Astrocyte (in vitro differentiated cells and primary cell): ENCODE results near the gene TNIK. TPM values are rescaled to one million over a fixed set of nuclear protein-coding genes. Genes with fewer than 3 reads are reported as not detected.

ENCODE experiments used
- DNase-seq: peaks from one replicate; pipeline ENCODE4 v3.0.0-alpha.2; 2010; ENCODE audit warnings: low read depth
- FAIRE-seq: peaks from 2 replicates; lab custom pipeline; 2011; peaks lifted over from hg19 to GRCh38; lab: Jason Lieb, UNC
- H2AFZ ChIP-seq: 2 replicates; pipeline ENCODE4 v1.6.0; 2012; ENCODE audit warnings: low read depth, low read length, inconsistent platforms
- H3K27ac ChIP-seq: 2 replicates; pipeline ENCODE4 v1.5.1; 2011; ENCODE audit warnings: low read depth, low read length, inconsistent platforms
- H3K27me3 ChIP-seq: 2 replicates; pipeline ENCODE4 v1.6.0; 2011; ENCODE audit warnings: low read length, inconsistent platforms; ENCODE audit not compliant: insufficient read depth
- H3K36me3 ChIP-seq: 2 replicates; pipeline ENCODE4 v1.5.1; 2011; ENCODE audit warnings: low read length, inconsistent platforms; ENCODE audit not compliant: insufficient read depth
- H3K4me1 ChIP-seq: 2 replicates; pipeline ENCODE4 v1.5.1; 2011; ENCODE audit warnings: low read length, inconsistent platforms; ENCODE audit not compliant: insufficient read depth
- H3K4me2 ChIP-seq: 2 replicates; pipeline ENCODE4 v1.6.0; 2012; ENCODE audit warnings: low read length, inconsistent platforms
- H3K4me3 ChIP-seq: 2 replicates; pipeline ENCODE4 v1.5.1; 2011; ENCODE audit warnings: low read depth, mild to moderate bottlenecking, low read length, inconsistent platforms; ENCODE audit not compliant: insufficient read depth
- H3K79me2 ChIP-seq: 2 replicates; pipeline ENCODE4 v1.6.0; 2012; ENCODE audit warnings: mild to moderate bottlenecking, low read length, inconsistent platforms; ENCODE audit not compliant: insufficient read depth
- H3K9ac ChIP-seq: 2 replicates; pipeline ENCODE4 v1.6.0; 2012; ENCODE audit warnings: mild to moderate bottlenecking, low read length, inconsistent platforms
- H3K9me3 ChIP-seq: 2 replicates; pipeline ENCODE4 v1.5.1; 2012; ENCODE audit warnings: low read depth, mild to moderate bottlenecking, low read length, inconsistent platforms; ENCODE audit not compliant: insufficient read depth
- H4K20me1 ChIP-seq: 2 replicates; pipeline ENCODE4 v1.6.0; 2012; ENCODE audit warnings: low read length, inconsistent platforms; ENCODE audit not compliant: insufficient read depth
- H3K27ac Mint-ChIP-seq: one replicate; pipeline ENCODE4 v1.8.0; 2021; ENCODE audit warnings: mild to moderate bottlenecking, mixed read lengths; ENCODE audit not compliant: unreplicated experiment
- H3K27me3 Mint-ChIP-seq: one replicate; pipeline ENCODE4 v1.8.0; 2021; ENCODE audit warnings: low read depth, mixed read lengths; ENCODE audit not compliant: unreplicated experiment
- H3K36me3 Mint-ChIP-seq: one replicate; pipeline ENCODE4 v1.8.0; 2021; ENCODE audit warnings: low read depth, mixed read lengths; ENCODE audit not compliant: unreplicated experiment
- H3K4me1 Mint-ChIP-seq: one replicate; pipeline ENCODE4 v1.8.0; 2021; ENCODE audit warnings: low read depth, mixed read lengths; ENCODE audit not compliant: unreplicated experiment
- H3K4me3 Mint-ChIP-seq: one replicate; pipeline ENCODE4 v1.8.0; 2021; ENCODE audit warnings: mild to moderate bottlenecking, moderate library complexity, mixed read lengths; ENCODE audit not compliant: unreplicated experiment
- H3K9me3 Mint-ChIP-seq: one replicate; pipeline ENCODE4 v1.8.0; 2021; ENCODE audit warnings: mild to moderate bottlenecking, mixed read lengths; ENCODE audit not compliant: unreplicated experiment
- CTCF ChIP-seq: IDR thresholded peaks from 2 replicates; pipeline ENCODE4 v1.5.1; 2011; ENCODE audit warnings: low read depth, mild to moderate bottlenecking, inconsistent platforms, low read length, moderate library complexity; ENCODE audit not compliant: insufficient read depth
- EZH2 ChIP-seq: IDR thresholded peaks from 2 replicates; pipeline ENCODE4 v1.6.1; 2012; ENCODE audit warnings: mild to moderate bottlenecking, low read length, inconsistent platforms; ENCODE audit not compliant: insufficient read depth
- total RNA-seq: library from RNA; stranded (reverse); gene quantifications from 2 replicates; pipeline ENCODE4 v1.2.1, GENCODE V29; 2021

Gene TNIK
- total RNA-seq, 1 donor from 2014 or later, result 70.0 TPM

- Histone ChIP-seq H3K4me2 (no peak overlapping the region), H3K9me3 (no peaks in the 10 kb centered on the region), H3K9ac (no peak overlapping the region), H3K36me3 (no peaks in the 10 kb centered on the region), H4K20me1 (peaks cover 11% of the 10 kb centered on the region), H3K4me3 (no peak overlapping the region), H3K4me1 (peaks cover 12% of the 10 kb centered on the region), H2AFZ (no peak overlapping the region), H3K27me3 (no peaks in the 10 kb centered on the region), H3K79me2 (no peaks in the 10 kb centered on the region), H3K27ac (no peak overlapping the region)
- Mint-ChIP-seq H3K27ac (no peak overlapping the region), H3K4me1 (peaks cover 77% of the 10 kb centered on the region), H3K4me3 (no peak overlapping the region), H3K9me3 (peaks cover 1% of the 10 kb centered on the region), H3K36me3 (peaks cover 6% of the 10 kb centered on the region), H3K27me3 (no peaks in the 10 kb centered on the region)
- TF ChIP-seq CTCF, result no peak
- no peak for TF ChIP-seq EZH2
- FAIRE-seq (no peak), DNase-seq (no peak)
Observed at GRCh38 chr3:171311784-171312183, 148.4 kb downstream of the TNIK start.

- FAIRE-seq (peak; percentile 73), DNase-seq (peak; percentile 79)
- H3K27me3 Mint-ChIP-seq, result no peaks in the 10 kb centered on the region
- peak overlapping the region; percentile 85 for H3K27ac Mint-ChIP-seq
- peaks cover 4% of the 10 kb centered on the region for H3K36me3 Mint-ChIP-seq
- no peak for TF ChIP-seq CTCF
- TF ChIP-seq EZH2, result no peak
- H3K9me3 Mint-ChIP-seq, result peaks cover 1% of the 10 kb centered on the region
- Histone ChIP-seq H3K27ac (no peak overlapping the region), H3K9ac (no peak overlapping the region), H3K27me3 (no peaks in the 10 kb centered on the region), H3K9me3 (no peaks in the 10 kb centered on the region), H3K36me3 (no peaks in the 10 kb centered on the region), H3K79me2 (no peaks in the 10 kb centered on the region), H3K4me2 (no peak overlapping the region), H4K20me1 (peaks cover 5% of the 10 kb centered on the region), H3K4me1 (peaks cover 16% of the 10 kb centered on the region), H3K4me3 (no peak overlapping the region), H2AFZ (no peak overlapping the region)
- peaks cover 73% of the 10 kb centered on the region for H3K4me1 Mint-ChIP-seq
- peak overlapping the region; percentile 51 for H3K4me3 Mint-ChIP-seq
Observed at GRCh38 chr3:171309906-171310359, 150.3 kb downstream of the TNIK start.

- H3K36me3 ChIP-seq, result no peaks in the 10 kb centered on the region
- H3K27me3 ChIP-seq, result peaks cover 3% of the 10 kb centered on the region
- no peak overlapping the region for H3K4me3 ChIP-seq
- no peaks in the 10 kb centered on the region for H3K9me3 ChIP-seq
- FAIRE-seq (no peak), DNase-seq (no peak)
- H3K27ac ChIP-seq, result no peak overlapping the region
- no peaks in the 10 kb centered on the region for H3K27me3 Mint-ChIP-seq
- H3K4me1 Mint-ChIP-seq, result peaks cover 69% of the 10 kb centered on the region
- H3K9me3 Mint-ChIP-seq, result peaks cover 1% of the 10 kb centered on the region
- H3K9ac ChIP-seq, result no peak overlapping the region
- TF ChIP-seq EZH2 (no peak), CTCF (no peak)
- H2AFZ ChIP-seq, result no peak overlapping the region
- H3K36me3 Mint-ChIP-seq, result peaks cover 7% of the 10 kb centered on the region
- no peak overlapping the region for H3K4me2 ChIP-seq
- no peaks in the 10 kb centered on the region for H3K79me2 ChIP-seq
- peaks cover 6% of the 10 kb centered on the region for H4K20me1 ChIP-seq
- H3K4me1 ChIP-seq, result peaks cover 16% of the 10 kb centered on the region
- H3K27ac Mint-ChIP-seq, result peak overlapping the region; percentile 71
- H3K4me3 Mint-ChIP-seq, result no peak overlapping the region
Observed at GRCh38 chr3:171307988-171308387, 152.2 kb downstream of the TNIK start.
